ENCODE measurements around the gene PITHD1. TPM values are rescaled to one million over a fixed set of nuclear protein-coding genes. Genes with fewer than 3 reads are reported as not detected.

PITHD1 gene
- total and polyA plus RNA-seq, 2 of the 8 experiments (the other 6 are each of a cell fraction or from before 2014, with no cell fraction given), result 67.4 to 68.8 TPM

DNA sequence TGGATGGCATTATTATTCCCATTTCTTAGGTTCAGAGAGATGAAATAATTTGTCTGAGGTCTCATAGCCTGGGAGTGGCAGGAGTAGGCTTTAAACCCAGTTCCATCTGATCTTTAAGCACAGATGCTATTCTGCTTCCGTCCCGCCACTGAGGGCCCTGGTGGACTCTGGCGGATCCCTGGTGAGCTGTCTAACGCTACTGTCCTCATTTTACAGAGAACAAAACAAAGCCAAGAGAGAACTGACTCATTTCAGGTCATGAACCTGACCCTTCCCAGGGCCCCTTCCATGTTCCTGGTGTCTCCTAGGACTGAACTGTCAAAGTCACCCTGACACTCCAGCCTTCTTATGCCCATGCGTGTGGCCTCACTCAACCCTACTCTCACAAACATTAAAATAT is 25.5 kb downstream of the PITHD1 start:
- Histone ChIP-seq H2AK5ac (ENCODE audit: low read depth, low read length) (no peak overlapping the region), H3K79me1 (ENCODE audit: low read depth, low read length) (no peaks in the 10 kb centered on the region), H3K23ac (ENCODE audit: insufficient read length) (no peak overlapping the region), H2AFZ (ENCODE audit: low read length) (no peak overlapping the region), H3K14ac (ENCODE audit: insufficient read length) (no peak overlapping the region), H4K8ac (ENCODE audit: extremely low read depth, insufficient read depth, low read length) (no peak overlapping the region), H3K4me2 (ENCODE audit: insufficient read depth in 1 of 2, low read depth in 2 of 2, low read length in 2 of 2) (no peak overlapping the region), H4K5ac (ENCODE audit: insufficient read length, low read depth, low read length) (no peak overlapping the region), H2BK120ac (replicated peaks; ENCODE audit: low read depth, low read length) (no peak overlapping the region), H3K23me2 (ENCODE audit: low read depth, low read length) (peaks cover 16% of the 10 kb centered on the region), H3K27me3 (replicated peaks in 1 of 4; ENCODE audit: control insufficient read depth in 3 of 4, extremely low read depth in 1 of 4, insufficient read depth in 3 of 4, low read length in 3 of 4) (no peaks in the 10 kb centered on the region; a peak in 1 of 7 replicates), H3K36me3 (ENCODE audit: control insufficient read depth in 2 of 4, insufficient read depth in 4 of 4, low read length in 3 of 4) (peaks cover 0 to 3% (median 0%) of the 10 kb centered on the region in 4 experiments; a peak in 2 of 8 replicates), H4K91ac (replicated peaks; ENCODE audit: insufficient read length, low read length) (no peak overlapping the region), H2BK12ac (ENCODE audit: low read depth, low read length) (no peak overlapping the region), H3K4me3 (ENCODE audit: extremely low read depth in 1 of 4, insufficient read depth in 2 of 4, low read depth in 3 of 4, low read length in 4 of 4) (no peak overlapping the region), H2BK5ac (ENCODE audit: low read depth, low read length) (no peak overlapping the region), H3K56ac (replicated peaks; ENCODE audit: insufficient read length, low read depth, low read length) (no peak overlapping the region), H3K9ac (replicated peaks in 1 of 4; ENCODE audit: extremely low read depth in 1 of 4, low read depth in 3 of 4, low read length in 3 of 4) (no peak overlapping the region), H3K27ac (ENCODE audit: low read depth, low read length) (no peak overlapping the region), H2BK15ac (ENCODE audit: low read length) (no peak overlapping the region), H3K9me3 (ENCODE audit: insufficient read depth in 2 of 2, low read depth in 1 of 2, low read length in 1 of 2) (no peaks in the 10 kb centered on the region), H3K79me2 (ENCODE audit: control insufficient read depth in 1 of 2, insufficient read depth in 2 of 2, low read length in 2 of 2) (no peaks in the 10 kb centered on the region), H3K4ac (replicated peaks; ENCODE audit: insufficient read length, low read depth, low read length) (no peak overlapping the region), H3K4me1 (replicated peaks in 1 of 4; ENCODE audit: control insufficient read depth in 3 of 4, insufficient read depth in 4 of 4, low read length in 3 of 4) (peaks cover 0 to 12% (median 9%) of the 10 kb centered on the region in 4 experiments; a peak in 5 of 7 replicates), H3K18ac (ENCODE audit: extremely low read depth, low read length) (no peak overlapping the region), H4K20me1 (replicated peaks in 1 of 2; ENCODE audit: control insufficient read depth in 1 of 2, insufficient read depth in 2 of 2, low read length in 2 of 2) (peaks cover 0 to 3% of the 10 kb centered on the region in 2 experiments), H2BK20ac (ENCODE audit: low read length) (no peak overlapping the region)
- ChIA-PET POLR2A (ENCODE audit: partially characterized antibody) (interaction anchor here (0.6 to 16.2 kb wide), 4 partner anchors 24 to 158 kb away, joined by 3 to 192 read pairs (median 4); partner anchors contain the start of gene PITHD1), CTCF (ENCODE audit: partially characterized antibody) (interaction anchor here (0.6 to 4.0 kb wide), 2 partner anchors 113 to 152 kb away, joined by 3 to 17 read pairs; no protein-coding TSS in a partner anchor)
- FAIRE-seq, result no peak
- DNase-seq (ENCODE audit: low read depth in 1 of 2, low spot score in 2 of 2), result no peak
- TF ChIP-seq BACH1 (IDR thresholded peaks at IDR 0.05; ENCODE audit: low read length), result no peak
- 86% methylated on average over 5 of the region's 5 CpGs; no CpG with 5 or more reads in 1 of the 2 experiments for WGBS, 2 experiments (ENCODE audit: extremely low coverage in 1 of 2, insufficient coverage in 1 of 2, insufficient read length in 1 of 2, insufficient replicate concordance in 2 of 2, low coverage in 1 of 2, low lambda C conversion rate in 2 of 2, missing lambda C conversion rate in 1 of 2)
